ENCODE results near the gene SLC13A3.

DNA sequence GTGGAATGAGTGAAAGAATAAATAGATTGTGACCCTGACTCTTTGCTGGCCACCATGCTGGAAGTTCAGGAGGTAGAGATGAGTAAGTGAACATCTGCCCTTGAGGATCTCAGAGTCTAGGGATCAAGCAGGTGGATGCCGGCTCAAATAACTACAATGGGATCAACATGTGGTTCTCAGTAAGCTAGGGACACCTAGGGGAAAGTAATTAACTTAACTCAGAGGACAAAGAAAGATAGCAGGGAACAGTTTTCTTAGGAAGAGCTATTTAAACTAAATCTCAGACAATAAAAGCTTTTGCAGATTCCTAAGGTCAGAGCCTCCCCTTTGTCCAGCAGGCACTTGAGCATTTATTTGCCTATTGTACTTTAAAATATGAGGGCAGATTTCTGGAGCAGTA is 29.1 kb downstream of the SLC13A3 start:
- TF ChIP-seq, protein P1, sequence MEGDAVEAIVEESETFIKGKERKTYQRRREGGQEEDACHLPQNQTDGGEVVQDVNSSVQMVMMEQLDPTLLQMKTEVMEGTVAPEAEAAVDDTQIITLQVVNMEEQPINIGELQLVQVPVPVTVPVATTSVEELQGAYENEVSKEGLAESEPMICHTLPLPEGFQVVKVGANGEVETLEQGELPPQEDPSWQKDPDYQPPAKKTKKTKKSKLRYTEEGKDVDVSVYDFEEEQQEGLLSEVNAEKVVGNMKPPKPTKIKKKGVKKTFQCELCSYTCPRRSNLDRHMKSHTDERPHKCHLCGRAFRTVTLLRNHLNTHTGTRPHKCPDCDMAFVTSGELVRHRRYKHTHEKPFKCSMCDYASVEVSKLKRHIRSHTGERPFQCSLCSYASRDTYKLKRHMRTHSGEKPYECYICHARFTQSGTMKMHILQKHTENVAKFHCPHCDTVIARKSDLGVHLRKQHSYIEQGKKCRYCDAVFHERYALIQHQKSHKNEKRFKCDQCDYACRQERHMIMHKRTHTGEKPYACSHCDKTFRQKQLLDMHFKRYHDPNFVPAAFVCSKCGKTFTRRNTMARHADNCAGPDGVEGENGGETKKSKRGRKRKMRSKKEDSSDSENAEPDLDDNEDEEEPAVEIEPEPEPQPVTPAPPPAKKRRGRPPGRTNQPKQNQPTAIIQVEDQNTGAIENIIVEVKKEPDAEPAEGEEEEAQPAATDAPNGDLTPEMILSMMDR (IDR thresholded peaks at IDR 0.05), result no peak
- TF ChIP-seq POLR2AphosphoS5 (IDR thresholded peaks at IDR 0.05), result no peak

Data from suprapubic skin (tissue), 3 donors.